H1 (cell line): Measurements from ENCODE around the gene RAB4B. TPM values are rescaled to one million over a fixed set of nuclear protein-coding genes. Genes with fewer than 3 reads are reported as not detected.

ENCODE experiments used
- KDM1A ChIP-seq: fragments of 200-600, 300-600 bp; sonication (generic); IDR thresholded peaks from 2 replicates; pipeline ENCODE4 v1.7.1; 2016; ENCODE audit warnings: mild to moderate bottlenecking, low read length, borderline replicate concordance
- RBBP5 ChIP-seq: IDR thresholded peaks from 2 replicates; pipeline ENCODE4 v1.7.1; 2012; ENCODE audit warnings: low read depth, mild to moderate bottlenecking, inconsistent platforms, low read length, moderate library complexity, borderline replicate concordance
- SP2 ChIP-seq: IDR thresholded peaks from 2 replicates; pipeline ENCODE4 v1.6.1; 2012; ENCODE audit warnings: mild to moderate bottlenecking, low read length, inconsistent platforms
- TAF1 ChIP-seq: IDR thresholded peaks from 2 replicates; pipeline ENCODE4 v1.6.1; 2011; ENCODE audit warnings: mild to moderate bottlenecking, low read depth, low read length
- polyA plus RNA-seq, 7 experiments: library from polyadenylated mRNA; depleted of rRNA in 3 of 7; stranded (reverse) in 5 of 7; unstranded in 2 of 7; fragments of >200 nt in 5 of 7; fragments of 200-250 nt in 2 of 7; gene quantifications; 1 replicate in 5 of 7; 2 replicates in 1 of 7; 4 replicates in 1 of 7; pipeline versions ENCODE4 v1.2.1 to v1.2.3, GENCODE V29; 2011 to 2013; ENCODE audit warnings: missing spikeins in 2 of 7, mixed read lengths in 2 of 7
- total RNA-seq: library from RNA; stranded (reverse); fragmentation: NEBNext Ultra II Directional; extraction: Animal tissue kit (Norgen Biotek cat#: 25700); gene quantifications from 2 replicates; pipeline ENCODE4 v1.2.1, GENCODE V29; 2021

The RAB4B gene
- total and polyA plus RNA-seq, 2 of the 8 experiments (the other 6 are each of a cell fraction or from before 2014, with no cell fraction given), result 15.9 to 28.6 TPM

DNA sequence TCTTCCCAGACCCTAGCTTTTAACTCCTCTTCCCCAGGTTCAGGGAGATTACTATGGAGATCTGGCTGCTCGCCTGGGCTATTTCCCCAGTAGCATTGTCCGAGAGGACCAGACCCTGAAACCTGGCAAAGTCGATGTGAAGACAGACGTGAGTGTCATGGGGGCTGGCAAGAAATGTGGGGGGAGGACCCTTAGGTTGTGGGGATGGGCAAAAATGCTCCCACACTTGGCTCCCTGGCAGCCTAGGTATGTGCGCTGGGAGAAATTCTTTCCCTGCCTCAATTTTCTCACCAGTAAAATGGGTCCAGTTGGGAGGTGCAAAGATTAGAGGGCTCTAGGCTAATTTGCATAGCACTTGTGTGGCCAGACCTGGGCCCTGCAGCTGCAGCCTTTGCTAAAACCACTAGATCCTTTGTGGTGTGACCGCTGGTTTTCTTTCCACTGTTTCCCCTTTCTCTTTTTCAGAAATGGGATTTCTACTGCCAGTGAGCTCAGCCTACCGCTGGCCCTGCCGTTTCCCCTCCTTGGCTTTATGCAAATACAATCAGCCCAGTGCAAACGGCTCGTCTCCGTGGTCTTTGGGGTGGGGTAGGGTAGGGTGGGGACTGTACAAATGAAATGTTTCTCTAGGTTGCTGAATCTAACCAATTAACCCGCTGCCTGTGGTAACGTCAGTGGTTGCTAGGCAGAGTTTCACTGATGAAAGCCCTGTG is 959 bp upstream of the RAB4B start (continued):
- TF ChIP-seq TAF1, result peak; percentile 81; the same call in 1 of the 2 replicates
- TF ChIP-seq SP2, result no peak
- TF ChIP-seq KDM1A, result peak; percentile 99
- TF ChIP-seq RBBP5, result no peak
